H1 (cell line): ENCODE data around the gene NKD2. TPM values are rescaled to one million over a fixed set of nuclear protein-coding genes. Genes with fewer than 3 reads are reported as not detected.

Experiments
- CBX8 ChIP-seq: fragments of 300-800, 300-1000 bp; sonication (generic); IDR thresholded peaks from 2 replicates; pipeline ENCODE4 v1.7.1; 2016; ENCODE audit warnings: low read depth, low read length, borderline replicate concordance
- CREB1 ChIP-seq: IDR thresholded peaks from 2 replicates; pipeline ENCODE4 v1.6.1; 2012; ENCODE audit warnings: inconsistent platforms
- JUND ChIP-seq: IDR thresholded peaks from 2 replicates; pipeline ENCODE4 v1.6.1; 2011; ENCODE audit warnings: mild to moderate bottlenecking, improper control_type of control experiment, low read length
- NANOG ChIP-seq: IDR thresholded peaks from 2 replicates; pipeline ENCODE4 v1.6.1; 2011; ENCODE audit warnings: low read length, low read depth, mild to moderate bottlenecking, inconsistent platforms; ENCODE audit not compliant: insufficient read depth, poor library complexity, severe bottlenecking
- polyA plus RNA-seq, 7 experiments: library from polyadenylated mRNA; depleted of rRNA in 3 of 7; stranded (reverse) in 5 of 7; unstranded in 2 of 7; fragments of >200 nt in 5 of 7; fragments of 200-250 nt in 2 of 7; gene quantifications; 1 replicate in 5 of 7; 2 replicates in 1 of 7; 4 replicates in 1 of 7; pipeline versions ENCODE4 v1.2.1 to v1.2.3, GENCODE V29; 2011 to 2013; ENCODE audit warnings: missing spikeins in 2 of 7, mixed read lengths in 2 of 7
- total RNA-seq: library from RNA; stranded (reverse); fragmentation: NEBNext Ultra II Directional; extraction: Animal tissue kit (Norgen Biotek cat#: 25700); gene quantifications from 2 replicates; pipeline ENCODE4 v1.2.1, GENCODE V29; 2021
- TF ChIP-seq, protein P1 (sequence below), 3 experiments: IDR thresholded peaks; 1 replicate in 2 of 3; 2 replicates in 1 of 3; pipeline versions ENCODE4 v1.5.1 to v1.6.1; 2011; ENCODE audit warnings: low read length in 3 of 3, mild to moderate bottlenecking in 3 of 3, inconsistent platforms in 2 of 3, low read depth in 1 of 3, moderate library complexity in 1 of 3; ENCODE audit not compliant: insufficient read depth in 1 of 3; ENCODE audit errors: control extremely low read depth in 1 of 3
- TF ChIP-seq, protein P2 (sequence below): IDR thresholded peaks from 2 replicates; pipeline ENCODE4 v1.6.1; 2011; ENCODE audit warnings: low read length, improper control_type of control experiment

NKD2 gene
- total and polyA plus RNA-seq, 2 of the 8 experiments (the other 6 are each of a cell fraction or from before 2014, with no cell fraction given), result 5.5 to 7.9 TPM

DNA sequence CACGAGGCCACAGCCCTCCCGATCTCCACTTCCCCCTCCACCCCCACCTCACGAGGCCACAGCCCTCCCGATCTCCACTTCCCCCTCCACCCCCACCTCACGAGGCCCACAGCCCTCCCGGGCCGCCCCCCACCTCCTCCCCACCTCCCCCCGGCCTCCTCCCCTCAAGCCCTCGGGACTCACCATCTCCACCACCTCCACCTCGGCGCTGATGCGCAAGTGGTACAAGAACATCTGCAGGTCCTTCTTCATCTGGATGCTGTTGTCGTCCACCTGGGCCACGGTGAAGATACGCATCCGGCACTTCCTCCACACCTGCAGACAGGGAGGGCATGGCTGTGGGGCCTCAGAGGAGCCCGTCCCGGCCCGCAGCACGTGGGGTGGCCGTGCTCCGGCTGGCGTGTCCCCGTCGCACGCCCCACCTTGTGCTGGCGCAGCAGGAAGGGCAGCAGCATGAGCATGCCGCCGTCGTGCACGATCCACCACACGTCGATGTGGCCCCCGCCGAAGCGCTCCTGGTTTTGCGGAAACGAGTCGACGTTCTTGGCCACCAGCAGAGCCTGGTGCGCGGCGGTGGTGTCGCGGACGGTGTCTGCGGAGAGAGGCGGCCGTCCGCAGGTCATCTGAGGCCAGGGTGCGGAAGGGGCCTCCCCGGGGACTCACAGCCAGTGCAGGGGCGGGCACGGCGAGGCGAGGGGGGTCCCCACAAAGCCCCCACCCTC, 55.2 kb downstream of the NKD2 start (continued):
- TF ChIP-seq JUND, result no peak
- TF ChIP-seq, protein P1, sequence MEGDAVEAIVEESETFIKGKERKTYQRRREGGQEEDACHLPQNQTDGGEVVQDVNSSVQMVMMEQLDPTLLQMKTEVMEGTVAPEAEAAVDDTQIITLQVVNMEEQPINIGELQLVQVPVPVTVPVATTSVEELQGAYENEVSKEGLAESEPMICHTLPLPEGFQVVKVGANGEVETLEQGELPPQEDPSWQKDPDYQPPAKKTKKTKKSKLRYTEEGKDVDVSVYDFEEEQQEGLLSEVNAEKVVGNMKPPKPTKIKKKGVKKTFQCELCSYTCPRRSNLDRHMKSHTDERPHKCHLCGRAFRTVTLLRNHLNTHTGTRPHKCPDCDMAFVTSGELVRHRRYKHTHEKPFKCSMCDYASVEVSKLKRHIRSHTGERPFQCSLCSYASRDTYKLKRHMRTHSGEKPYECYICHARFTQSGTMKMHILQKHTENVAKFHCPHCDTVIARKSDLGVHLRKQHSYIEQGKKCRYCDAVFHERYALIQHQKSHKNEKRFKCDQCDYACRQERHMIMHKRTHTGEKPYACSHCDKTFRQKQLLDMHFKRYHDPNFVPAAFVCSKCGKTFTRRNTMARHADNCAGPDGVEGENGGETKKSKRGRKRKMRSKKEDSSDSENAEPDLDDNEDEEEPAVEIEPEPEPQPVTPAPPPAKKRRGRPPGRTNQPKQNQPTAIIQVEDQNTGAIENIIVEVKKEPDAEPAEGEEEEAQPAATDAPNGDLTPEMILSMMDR (IDR thresholded peaks at IDR 0.05; ENCODE audit: control extremely low read depth in 1 of 3, insufficient read depth in 1 of 3, low read depth in 1 of 3, low read length in 3 of 3), result no peak
- TF ChIP-seq NANOG, result no peak
- TF ChIP-seq, protein P2, sequence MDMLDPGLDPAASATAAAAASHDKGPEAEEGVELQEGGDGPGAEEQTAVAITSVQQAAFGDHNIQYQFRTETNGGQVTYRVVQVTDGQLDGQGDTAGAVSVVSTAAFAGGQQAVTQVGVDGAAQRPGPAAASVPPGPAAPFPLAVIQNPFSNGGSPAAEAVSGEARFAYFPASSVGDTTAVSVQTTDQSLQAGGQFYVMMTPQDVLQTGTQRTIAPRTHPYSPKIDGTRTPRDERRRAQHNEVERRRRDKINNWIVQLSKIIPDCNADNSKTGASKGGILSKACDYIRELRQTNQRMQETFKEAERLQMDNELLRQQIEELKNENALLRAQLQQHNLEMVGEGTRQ, result no peak
- no peak for TF ChIP-seq CREB1
- TF ChIP-seq CBX8, result no peak
